AG09319 (cell line): ENCODE results near the gene ENDOV.

Experiments used
- DNase-seq: peaks from one replicate; pipeline ENCODE4 v3.0.0-alpha.2; 2010; ENCODE audit warnings: low read depth; ENCODE audit errors: extremely low read depth
- TF ChIP-seq, protein P1 (sequence below): IDR thresholded peaks from 2 replicates; pipeline ENCODE4 v1.5.1; 2011; ENCODE audit warnings: low read depth, mild to moderate bottlenecking, inconsistent platforms, low read length, moderate library complexity

Gene ENDOV

DNA sequence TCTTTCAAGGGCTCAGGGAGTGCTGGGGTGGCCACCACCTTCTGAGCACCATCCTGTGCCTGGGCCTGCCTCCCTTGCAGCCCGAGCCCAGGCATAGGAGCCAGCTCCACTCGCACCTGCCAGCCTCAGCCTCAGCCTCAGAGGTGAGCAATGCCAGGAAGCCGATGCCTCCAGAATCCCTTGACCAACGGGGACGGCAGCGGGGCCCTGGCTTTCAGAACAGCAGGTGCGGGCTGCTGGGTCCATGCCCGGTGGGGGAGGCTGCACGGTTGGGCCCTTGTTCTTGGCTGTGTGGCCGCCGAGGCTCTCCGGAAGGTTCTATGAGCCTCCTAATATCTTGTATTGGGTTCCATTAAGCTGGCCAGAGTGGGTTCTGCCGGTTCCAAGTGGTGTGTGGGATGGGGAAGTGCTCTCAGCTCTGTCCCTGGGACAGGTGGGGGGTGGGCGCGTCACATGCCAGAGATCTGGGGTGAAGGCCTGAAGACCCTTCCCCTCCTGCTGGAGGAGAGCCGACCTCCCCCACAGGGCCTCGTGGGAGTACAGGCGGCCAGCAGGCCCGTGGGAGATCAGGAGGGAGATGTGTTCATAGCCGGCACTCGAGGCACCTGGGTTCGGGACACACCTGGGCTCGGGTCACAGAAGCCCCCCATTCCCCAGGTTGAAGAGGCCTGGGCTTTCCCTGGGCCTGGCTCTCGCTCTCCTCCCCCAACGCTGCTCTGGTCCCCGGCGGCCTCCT is 34.4 kb downstream of the ENDOV start:
- TF ChIP-seq, protein P1, sequence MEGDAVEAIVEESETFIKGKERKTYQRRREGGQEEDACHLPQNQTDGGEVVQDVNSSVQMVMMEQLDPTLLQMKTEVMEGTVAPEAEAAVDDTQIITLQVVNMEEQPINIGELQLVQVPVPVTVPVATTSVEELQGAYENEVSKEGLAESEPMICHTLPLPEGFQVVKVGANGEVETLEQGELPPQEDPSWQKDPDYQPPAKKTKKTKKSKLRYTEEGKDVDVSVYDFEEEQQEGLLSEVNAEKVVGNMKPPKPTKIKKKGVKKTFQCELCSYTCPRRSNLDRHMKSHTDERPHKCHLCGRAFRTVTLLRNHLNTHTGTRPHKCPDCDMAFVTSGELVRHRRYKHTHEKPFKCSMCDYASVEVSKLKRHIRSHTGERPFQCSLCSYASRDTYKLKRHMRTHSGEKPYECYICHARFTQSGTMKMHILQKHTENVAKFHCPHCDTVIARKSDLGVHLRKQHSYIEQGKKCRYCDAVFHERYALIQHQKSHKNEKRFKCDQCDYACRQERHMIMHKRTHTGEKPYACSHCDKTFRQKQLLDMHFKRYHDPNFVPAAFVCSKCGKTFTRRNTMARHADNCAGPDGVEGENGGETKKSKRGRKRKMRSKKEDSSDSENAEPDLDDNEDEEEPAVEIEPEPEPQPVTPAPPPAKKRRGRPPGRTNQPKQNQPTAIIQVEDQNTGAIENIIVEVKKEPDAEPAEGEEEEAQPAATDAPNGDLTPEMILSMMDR = no peak
- DNase-seq = no peak

DNA sequence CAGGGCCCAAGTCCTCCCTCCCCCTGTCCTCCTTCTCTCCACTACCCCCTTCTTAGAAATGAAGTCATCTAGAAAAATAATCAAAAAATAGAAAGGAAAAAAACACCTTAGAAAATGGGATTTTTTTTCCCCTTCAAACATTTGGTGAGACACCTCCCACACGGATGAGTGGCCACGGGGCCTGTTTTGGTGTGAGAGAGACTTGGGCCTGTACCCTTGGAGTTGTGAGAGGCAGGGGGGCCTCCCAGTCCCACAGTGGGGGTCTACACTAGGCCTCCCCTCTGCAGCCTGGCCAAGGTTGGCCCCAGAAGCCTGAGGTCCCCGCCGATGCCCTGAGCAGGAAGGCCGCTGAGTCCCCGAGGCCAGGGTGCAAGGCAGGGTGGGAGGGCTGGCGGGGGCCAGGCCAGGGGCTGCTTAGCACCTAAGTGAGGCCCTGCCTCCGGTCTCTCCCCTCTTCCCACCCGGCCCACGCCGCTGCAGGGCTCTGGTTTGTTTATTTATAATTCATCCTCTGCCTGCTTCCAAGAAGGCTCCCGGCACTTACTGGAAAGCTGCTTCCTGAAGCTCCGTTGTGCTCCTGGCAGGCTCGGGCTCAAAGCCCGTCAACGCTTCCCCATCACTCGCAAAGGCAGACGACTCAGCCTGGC is 35.1 kb downstream of the ENDOV start:
- no peak for DNase-seq
- TF ChIP-seq, protein P1 = no peak

DNA sequence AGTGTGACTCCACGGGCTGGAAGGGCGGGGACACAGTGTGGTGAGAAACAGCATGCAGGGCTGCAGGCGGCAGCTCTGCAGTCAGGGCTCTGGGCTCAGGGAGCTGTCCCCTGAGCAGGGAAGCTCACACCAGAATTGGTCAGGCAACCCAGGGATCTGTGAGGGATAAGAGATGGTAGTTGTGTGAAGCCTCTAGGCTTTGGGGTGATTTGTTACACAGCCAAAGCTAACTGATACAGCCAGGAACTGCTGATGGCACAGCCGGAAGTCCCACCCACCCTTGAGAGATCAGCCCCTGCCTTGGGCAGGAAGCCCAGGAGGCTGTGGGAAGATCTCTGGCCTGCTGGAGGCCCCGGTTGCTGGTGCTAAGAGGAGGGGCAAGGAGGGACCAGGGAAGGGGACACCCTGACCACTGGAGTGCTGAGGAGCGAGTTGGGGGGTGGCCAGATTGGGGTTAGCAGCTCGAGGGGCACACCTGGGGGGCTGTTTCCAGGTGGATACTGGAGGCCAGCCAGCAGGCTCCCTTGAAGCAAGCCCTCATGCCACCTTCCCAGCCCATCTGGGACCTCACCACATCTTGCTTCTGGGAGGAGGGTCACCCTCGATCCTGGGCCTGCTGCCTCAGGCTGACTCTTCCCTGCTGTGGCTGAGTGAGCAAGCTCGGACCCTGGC is 36.3 kb downstream of the ENDOV start:
- TF ChIP-seq, protein P1 = no peak
- DNase-seq = no peak

DNA sequence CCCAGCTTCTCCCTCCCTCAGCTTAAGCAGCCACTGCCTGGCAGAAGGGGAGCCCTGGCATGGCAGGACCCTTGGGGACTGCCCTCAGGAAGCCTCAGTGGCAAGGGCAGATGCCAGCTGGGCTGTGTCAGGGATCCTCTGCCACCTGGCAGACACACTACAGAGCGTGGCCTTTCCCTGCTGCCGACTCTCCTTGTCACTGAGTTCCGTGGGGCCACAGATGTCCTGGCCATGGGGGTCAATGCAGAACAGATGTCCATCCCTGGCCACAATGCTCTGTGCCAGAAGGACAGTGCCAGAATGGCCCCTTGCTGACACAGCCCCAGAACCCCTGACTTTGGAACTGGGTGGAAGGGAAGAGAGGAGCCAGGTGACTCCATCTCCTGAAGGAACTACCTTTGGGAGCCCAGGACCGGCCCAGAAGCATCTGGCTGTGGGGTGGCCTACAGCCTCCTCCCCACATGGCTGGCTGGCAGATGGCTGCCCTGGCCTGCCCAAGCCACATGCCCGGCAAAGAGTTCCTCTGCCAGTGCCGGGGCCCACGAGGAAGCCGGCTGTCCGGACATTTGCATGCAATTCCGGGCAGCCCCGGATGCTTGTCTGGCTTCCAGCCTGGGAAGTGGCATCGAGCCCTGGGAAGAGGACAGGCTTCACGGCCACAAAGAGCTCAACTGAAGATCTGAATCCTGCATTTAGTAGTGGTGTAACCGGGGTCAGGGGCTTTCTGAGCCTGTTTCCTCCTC is 37.4 kb downstream of the ENDOV start:
- TF ChIP-seq, protein P1 = no peak
- no peak for DNase-seq

DNA sequence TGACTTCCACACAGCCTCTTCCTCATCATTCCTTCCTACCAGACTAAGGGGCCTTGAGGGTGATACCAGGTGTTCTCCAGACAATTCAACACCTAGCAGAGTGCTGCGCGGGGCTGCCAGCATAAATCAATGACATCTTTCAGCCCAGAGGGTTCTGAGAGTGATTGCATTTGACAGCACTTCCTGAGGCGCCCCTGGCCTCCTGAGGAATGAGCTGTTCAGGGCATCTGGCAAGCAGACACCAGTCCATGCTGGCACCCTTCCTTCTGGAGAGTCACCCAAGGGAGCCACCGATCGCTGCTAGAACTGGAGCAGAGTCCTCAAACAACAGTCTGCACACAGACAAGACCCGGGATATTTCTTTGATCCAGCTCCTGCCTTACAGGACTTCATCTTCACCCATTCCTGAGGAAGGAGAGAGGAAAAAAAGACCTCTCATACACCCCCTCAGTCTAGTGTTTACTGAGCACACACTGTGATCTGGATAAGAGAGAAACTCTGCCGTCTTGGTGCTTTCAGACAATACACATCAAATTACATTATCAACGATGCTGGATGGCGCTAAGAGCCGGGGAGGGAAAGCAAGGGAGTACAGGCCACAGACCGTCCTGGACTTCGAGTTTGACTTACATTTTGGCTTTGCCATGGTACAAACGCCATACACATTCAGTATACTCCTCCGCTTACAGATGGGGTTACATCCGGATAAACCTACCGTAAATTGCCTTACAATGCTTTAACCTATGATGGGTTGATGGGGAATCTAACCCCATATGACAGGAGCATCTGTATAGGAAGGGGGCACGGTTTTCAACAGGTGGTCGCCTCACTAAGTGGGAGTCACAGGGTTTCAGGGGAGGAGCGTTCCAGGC is 38.4 kb downstream of the ENDOV start:
- TF ChIP-seq, protein P1 = no peak
- DNase-seq = no peak

DNA sequence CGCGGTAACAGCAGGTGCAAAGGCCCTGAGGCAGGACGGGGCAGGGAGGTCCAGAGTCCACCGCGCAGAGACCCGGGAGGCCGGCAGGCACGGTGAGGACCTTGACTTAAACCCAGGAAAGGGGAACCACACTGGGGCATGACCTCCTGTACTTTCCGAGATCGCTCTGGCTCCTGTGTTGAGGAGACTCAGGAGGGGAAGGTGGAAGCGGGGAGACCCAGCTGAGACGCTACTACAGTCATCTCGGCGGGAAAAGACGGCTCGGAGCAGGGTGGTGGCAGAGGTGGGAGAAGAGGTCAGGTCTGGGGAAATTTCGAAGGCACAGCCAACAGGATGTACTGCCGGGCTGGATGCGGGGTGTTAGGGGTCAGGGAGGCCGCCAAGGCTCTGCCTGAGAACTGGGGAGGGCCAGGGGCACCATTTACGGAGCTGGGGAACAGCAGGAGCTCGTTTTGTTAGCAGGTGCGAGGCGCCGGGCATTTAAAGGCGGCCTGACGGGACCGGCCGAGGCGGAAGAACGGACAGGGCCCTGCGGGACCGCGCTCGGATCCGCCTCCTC is 39.1 kb downstream of the ENDOV start:
- no peak for DNase-seq

More for the DNA sequence above, 39.1 kb downstream of the ENDOV start:
- TF ChIP-seq, protein P1 = no peak
